Fibroblast of skin of left biceps (primary cell): ENCODE measurements around the gene FBXW8.

Experiments used
- DNase-seq, 2 experiments: peaks; one replicate each; pipeline ENCODE4 v3.0.0-alpha.2; 2013; ENCODE audit warnings: low read depth in 2 of 2

The FBXW8 gene

DNA sequence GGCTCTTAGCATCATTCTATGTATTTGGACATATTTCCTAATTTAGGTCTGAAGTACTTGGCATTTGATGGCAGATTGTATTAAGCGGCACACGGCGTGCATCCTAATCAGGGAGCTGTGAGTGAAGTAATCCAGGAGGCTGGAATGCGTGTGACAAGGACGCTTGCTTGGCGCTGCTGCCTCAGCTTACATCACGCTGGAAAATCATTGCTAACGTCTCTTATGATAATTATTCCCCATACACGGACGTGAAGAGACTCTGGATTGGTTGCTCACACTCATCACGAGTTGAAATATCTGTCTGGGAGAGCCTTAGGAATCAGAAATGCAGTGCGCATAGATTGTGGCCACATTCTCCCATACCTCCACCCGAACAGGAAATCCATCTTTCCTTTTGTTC is 85.3 kb downstream of the FBXW8 start:
- DNase-seq, result no peak

DNA sequence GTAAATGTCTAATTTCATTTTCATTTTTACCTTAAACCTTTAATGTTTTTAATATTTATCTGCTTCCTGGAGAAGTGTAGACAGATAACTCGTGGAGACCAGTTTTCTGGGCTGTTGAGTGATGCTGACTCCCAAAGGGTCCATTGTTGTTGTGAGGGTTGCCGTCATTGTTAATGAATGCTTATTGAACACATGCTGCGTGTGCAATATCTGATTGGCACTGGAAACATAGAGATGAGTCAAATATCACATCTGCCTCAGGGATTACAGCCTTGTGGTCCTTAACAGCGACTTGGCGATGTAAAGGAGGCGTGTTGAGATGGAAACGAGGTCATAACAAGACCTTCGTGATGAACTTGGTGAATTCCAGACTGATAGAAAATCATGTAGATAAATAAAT is 85.9 kb downstream of the FBXW8 start:
- no peak for DNase-seq

DNA sequence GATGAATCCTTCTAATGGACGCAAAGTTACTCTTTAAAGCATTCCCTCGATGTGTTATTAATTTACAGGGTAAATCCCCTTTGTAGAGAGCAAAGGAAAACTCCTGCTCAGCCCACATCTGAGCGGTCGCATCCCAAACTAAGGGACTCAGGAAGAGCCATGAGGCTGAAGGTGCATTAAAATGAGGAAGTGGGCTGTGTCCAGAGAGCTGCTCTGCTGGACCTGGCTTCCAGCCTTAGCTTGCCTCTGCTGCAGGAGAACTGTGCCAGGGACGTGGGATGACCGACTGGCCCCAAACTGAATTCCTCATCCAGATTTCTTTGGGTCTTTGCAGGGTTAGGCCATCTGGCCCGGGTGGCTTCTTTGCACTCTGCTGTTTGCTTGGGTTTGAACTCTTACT is 88.3 kb downstream of the FBXW8 start:
- DNase-seq, result no peak

DNA sequence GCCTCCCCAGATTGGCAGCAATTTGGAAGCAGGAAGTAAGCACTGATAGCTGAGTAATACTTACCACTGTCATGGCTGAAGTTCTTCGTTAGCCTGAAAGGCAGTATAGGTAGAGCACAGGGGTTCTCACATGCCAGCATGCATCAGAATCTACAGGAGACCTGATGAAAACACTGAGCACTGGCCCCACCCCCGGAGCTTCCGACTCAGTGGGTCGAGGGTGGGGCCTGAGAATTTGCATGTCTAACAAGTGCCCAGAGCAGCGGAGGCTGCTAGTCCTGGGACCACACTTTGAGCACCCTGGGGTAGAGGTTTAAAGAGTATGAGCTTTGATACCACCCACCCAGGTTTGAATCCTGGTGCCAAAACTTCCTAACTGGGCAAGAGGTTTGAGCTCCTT is 89.6 kb downstream of the FBXW8 start:
- no peak for DNase-seq

DNA sequence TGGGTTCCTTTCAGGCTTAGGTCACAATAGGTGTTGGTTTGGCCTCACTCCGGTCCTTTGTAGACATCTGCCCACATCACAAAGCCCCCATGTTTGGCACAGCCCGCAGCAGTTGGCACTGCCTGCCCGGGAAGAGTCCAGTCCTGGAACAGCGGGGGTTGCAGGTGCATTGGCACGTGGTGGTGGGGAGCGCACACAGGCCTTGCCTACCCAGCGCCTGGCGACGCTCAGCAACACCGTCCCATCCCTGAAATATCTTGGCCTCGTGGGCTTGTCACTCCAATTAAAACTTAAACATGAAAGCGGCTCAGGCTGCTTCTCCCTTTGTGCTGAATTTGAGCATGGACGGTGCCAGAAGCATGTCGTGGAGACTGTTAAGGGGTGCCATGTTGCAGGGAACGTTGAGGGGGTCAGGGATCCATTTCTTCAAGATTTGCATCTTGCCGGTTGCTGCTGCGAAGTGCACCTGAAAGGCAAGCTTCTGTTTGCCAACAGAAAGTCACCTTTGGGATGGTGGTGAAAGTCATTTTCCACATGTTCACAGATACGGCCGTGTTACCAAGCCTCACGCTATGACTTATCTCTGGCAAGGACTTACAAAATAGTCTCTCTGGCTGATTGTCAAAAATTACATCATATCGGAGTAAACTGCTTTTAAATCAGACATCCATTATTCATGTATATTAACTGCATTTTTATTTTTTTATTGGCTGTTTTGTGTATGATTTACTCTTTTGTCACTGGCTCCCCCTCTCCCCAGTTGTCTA is 91.5 kb downstream of the FBXW8 start:
- no peak for DNase-seq

DNA sequence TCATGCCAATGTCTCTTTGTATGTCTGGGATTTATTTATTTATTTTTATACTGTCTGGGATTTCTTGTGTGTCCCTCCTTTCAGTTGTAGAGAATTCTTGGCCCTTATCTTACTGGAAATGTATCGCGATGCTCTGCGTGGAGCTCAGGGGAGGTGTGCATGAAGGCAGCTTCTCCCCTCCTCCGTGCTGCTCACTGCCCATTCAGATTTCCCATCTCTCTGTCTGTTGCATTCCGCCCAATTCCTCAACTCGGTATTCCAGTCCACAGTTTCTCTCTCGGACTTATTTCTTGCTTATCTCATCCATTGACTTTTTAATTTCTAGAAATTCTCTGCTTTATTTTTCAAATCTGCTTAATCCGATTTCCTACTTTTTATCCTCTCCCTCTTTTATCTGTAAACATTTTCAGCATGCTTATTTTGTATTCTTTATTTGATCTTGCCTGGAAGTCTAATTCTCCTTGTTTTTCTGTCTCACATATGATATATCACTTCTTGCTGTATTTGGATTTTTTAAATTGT is 93.2 kb downstream of the FBXW8 start:
- DNase-seq, result no peak

DNA sequence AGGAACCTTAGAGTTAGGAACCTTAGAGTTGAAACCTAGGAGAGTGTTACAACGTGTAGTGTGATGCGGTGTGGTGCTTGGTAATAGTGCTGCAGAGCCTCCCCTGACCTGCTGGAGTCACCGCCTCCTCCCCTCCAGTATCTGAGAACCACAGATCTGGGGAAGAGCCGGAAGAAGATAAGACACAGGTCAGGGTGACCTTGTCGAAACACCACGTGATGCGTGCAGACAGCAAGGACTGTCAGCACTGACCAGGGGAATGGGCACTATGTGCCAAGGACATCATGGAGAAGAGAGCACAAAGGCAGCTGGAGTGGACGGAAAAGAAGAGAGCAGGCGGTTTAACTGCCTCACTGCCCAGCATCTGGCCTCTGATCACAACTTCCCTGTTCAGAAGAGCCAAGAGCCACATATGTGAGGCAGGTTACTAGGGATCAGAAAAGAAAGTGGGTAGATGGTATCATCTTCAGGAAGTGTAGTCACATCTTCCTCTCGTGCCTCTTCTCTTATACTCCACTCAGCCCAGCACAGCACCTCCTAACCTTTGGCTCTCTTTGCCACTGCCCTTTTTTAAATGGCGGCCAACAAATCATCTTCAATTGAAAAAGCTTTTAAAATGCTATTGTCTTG is 94.8 kb downstream of the FBXW8 start:
- DNase-seq, result no peak

DNA sequence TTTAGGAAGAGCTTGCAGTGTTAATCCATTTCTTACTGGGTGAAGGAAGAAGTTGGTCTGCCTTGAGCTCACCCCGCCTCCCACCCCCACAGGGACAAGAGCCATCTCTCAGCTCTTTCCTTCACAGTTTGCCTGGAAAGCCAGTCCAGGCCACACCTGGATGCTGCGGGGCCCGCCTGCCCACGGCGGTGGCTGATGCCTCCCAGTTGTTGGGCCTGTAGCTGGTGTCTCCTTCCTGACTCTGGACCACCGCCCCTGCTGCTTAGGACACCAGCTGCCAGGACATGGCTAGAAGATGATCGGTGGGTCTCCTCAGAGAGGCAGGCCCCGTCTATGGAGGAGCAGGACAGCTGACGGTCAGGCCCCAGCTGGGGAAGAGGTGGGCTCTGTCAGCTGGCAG is 95.6 kb downstream of the FBXW8 start:
- no peak for DNase-seq

DNA sequence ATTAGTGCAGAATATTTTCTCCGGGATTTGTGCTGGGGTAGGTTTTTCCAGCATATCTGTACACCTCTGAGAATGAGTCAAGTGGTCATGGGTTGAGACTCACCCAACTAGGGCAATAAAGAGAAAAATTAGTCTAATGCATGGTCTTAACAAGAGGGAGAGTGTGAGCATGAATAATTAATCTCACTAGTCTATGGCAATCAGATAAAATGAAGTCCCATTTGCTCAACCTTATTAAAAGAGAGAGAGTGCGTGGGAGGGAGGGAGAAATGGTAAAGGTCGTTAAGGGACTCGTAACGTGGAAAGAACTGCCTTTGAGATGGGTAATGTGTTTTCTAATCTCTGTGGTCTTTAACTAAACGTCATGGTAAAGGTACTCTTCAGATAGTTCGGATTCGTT is 96.8 kb downstream of the FBXW8 start:
- DNase-seq, result no peak

DNA sequence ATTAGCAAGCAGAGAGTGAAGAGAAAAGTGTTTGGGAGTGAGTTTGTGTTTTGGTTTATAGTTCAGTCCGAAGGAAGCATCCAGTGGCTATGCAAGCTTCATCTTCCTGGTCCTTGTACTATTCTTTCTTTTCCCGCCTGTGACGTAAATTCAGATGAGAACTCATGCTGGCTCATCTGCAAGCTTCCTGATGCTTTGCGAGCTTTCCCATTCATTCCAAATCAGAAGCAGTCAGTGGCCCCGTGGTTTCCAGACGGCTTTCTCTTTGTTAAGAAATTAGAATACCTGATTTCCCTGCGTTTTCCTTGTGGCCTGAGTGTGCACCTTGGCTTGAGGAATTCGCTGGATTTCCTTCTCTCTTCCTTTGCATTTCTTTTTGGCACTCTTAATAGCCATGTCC is 99.0 kb downstream of the FBXW8 start:
- no peak for DNase-seq

DNA sequence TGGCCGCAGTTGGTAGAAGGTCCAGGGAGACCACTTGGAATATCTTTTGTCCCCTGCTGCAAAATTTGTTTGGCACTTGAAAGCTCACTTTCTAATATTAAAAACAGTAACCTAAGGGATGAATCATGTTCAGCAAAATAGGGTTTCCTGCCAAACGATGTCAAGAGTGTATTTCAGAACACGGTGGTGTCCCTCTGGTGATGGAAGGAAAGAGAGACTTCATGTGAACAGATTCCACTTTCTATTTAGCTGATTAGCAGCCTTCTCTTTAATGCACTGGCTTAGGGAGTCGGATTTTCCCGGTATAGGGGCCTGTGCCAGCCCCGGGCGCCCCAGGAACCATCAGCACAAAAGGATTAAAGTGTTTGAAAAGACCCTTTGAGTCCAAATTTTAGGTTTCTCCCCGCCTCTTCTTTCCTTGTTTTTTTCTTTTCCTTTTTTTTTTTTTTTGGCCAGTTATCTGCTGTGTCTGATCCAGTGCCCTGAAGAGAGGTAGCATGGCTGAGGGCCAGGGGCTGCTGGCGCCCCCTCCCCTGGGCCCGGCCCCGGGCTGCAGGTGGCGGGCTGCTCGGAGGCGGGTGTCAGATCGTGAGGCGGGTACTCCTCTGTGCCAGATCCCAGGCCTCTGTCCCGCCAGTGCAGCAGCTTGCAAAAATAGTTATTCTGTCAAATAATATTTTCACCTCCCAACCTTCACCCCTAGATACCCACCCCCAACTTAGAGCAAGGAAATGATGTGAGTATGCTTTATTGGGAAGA is 100.1 kb downstream of the FBXW8 start:
- DNase-seq, result no peak

DNA sequence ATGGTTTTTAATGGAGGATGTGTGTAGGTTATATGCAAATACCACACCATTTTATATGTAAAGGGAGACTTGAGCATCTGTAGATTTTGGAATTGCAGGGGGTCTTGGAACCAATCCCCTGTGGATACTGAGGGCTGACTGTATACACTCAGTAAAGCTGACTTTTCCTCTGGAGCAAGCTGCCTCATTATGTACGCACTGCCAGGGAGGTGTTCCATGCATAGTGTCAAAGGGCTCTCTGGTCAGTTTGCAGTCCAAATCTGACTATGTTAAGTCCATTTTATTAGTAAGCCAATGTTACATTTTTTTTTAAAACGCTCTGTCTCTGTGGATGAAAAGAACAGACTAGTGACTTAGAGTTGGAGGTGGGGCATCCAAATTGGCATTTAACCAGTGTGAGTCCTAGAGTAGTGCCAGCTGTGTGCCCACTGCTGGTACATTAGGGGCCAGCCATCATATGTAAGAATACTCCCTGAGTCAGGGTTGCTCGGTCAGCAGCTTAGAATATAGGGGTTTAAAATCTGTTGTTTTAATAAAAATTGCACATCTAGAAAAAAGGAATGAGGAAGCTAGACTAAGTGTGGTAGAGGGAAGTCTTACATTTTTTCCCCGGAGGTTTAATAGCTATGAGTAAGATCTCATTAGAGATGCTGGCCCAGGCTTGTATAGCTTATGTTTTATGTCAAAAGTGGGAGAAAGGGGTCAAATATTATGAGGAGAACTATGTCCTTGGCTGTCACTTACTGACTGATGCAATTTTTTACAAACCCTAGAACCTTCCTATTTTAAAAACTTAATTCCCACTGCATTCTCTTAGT is 101.4 kb downstream of the FBXW8 start:
- peak; percentile 12 to 13 for DNase-seq

DNA sequence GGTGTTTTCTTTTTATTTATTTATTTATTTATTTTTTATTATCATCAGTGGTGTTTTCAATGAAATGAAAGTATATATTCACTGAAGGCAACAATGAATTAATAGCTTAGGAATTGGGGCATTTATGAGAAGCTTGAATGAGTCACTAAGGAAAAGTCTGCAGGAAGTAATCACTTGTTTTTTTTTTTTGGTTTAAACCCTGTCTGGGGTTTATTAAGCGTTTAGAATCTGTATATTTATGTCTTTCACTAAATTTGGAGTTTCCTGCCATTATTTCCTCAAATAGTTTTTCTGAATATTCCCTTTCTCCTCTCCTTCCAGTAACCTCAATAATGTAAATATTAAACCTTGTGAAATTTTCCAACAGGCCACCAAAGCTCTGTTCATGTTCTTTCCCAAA is 103.0 kb downstream of the FBXW8 start:
- no peak for DNase-seq

DNA sequence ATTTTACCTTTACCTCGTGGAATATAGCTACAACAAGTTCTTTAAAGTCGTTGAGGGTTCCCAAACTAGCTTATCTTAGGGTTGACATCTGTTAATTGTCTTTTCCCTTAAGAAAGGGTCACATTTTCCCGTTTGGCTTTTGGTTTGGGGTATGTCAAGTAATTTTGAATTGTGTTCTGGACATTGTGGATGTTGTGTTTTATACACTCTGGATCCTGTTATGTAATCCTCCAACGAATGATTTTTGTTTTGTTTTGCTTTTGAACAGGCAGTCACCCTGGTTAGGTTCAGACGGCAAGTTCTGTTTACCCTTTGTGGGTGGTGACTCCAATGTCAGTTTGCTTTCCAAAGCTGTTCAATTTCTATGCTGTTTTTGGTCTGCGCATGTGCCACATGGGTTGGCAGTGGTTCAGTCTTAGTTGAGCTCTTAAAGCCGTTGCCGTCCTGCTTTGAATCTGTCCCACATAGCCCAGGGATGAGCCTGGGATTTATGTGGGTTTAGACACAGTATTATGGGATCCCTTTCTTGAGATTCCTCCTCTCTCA is 103.7 kb downstream of the FBXW8 start:
- DNase-seq, result no peak

DNA sequence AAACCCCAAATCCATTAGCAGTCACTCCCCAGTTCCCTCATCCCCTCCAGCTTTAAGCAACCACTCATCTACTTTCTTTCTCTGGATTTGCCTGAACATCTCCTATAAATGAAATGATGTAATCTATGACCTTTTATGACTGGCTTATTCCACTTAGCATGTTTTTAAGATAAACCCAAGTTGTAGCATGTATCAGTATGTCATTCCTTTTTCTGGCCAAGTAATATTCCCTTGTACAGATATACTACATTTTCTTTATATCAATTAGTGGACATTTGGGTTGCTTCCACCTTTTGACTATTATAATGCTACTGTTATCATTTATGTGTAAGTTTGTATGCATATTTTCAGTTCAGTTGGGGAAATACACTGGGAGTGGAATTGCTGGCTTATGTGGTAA is 105.1 kb downstream of the FBXW8 start:
- DNase-seq, result no peak

DNA sequence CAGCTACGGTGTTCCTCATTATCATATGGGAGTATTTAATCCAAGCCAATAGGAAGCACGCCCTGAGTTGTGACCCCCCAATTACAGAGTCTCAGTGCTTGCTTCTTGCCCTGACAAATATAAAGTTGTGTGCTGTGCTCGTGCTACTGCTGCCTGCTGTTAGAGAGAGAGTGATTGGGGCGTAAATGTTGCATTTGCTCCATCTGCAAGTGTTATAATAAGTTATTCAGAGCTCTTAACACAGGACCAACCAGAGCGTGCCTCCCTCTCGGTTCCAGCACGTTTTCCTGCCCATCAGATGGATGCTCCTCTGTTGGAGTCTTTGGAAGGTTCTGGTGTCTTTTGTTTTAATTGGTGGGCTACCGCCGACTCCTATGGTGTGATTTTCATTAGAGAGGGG is 107.1 kb downstream of the FBXW8 start:
- no peak for DNase-seq

DNA sequence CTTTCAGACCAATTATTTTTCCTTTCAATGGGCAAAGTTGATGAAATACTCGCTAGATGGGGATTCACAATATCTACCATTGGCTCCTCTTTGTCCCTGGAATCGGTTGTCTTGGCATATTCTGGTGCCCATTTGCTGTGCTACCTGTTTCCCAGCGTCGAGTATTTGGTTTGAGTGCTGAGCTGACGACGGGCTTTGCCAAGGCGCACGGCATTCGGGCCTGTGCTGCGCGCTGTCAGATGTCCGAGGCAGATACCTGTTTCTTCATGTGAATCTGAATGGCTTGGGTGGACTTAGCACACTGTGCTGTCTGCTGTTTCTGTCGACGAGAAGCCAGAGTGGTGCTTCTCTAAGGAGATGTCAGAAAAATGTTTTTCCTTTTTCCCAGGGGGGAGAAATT is 107.5 kb downstream of the FBXW8 start:
- DNase-seq, result no peak

DNA sequence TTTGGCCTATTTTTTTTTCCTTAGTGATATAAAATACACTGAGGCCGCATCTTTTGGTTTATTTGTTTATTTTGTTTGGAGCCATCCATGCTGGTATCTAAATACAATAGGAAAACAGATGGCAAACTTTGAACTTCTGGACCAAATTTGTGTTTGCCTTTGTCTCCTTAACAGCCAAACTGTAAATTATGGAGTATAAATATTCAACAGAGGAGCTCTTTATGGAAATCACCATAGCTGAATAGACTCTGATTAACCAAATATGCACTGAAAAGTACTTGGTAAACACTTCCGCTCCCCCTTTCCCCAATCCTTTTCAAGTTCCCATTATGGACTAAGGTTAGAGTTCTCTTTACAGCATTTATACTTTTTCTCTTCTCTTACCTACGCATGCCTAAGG is 107.9 kb downstream of the FBXW8 start:
- no peak for DNase-seq

DNA sequence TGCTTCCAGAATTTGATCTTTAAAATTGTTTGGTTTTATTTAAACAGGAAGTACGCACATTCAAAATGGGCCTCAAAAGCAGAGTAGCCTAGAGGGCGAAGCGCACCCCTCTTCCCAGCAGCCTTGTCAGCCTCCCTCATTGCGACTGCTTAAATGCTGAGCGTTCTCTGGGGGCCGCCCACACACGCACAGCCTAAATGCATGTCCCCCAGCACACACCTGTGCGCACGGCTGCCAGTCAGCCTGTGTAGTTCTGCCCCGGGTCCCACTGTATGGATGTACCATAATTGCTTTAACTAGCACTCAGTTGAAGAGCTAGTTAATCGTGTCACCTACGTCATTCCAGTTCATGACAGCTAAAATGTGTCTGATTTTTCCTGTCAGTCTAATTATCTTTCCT is 109.1 kb downstream of the FBXW8 start:
- no peak for DNase-seq

DNA sequence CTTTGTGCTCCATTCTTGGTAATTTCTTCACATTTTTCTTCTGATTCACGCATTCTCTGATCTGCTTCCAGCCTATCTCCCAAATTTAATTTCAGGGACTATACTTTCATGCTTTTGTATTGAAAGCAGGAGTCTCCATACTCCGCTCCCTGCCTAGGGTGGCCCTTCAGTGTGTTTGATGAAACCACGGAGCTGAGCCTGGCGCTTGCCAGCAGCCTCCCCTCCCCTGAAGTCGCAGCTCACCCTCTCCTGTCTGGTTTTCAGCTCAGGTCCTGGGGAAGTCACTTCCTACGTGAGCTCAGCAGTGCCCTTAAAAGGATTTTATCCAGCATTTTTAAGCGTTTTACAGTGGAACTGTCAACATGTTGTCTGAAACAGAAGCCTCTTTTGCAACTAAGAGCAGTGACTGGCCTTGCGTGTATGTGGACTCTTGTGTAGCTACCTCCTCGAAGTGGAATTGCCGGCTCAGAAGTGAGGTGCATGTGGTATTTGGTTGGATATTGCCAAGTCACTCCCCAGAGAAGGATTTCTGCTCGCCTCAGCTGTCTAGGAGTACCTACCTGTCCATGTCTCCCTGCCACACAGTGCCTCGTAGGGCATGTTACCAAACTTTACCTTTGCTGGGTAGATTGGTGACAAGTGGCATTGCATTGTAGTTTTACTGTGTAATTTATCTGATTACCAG is 109.9 kb downstream of the FBXW8 start:
- DNase-seq, result no peak

DNA sequence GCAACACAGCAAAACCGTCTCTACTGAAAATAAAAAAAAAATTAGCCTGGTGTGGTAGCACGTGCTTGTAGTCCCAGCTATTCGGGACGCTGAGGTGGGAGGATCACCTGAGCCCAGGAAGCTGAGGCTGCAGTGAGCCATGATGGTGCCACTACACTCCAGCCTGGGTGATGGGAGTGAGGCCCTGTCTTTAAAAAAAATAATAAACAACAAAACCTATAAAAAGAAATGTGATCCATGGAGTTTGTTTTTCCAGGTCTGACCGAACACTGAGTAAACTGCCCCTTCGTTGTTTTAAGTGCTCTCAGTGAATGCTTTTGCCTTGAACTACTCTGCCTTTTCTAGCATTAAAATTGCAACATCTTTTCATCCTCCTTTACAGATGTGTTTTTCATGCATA is 111.7 kb downstream of the FBXW8 start:
- DNase-seq, result no peak
